ENCODE results near the gene PSD4. TPM values are rescaled to one million over a fixed set of nuclear protein-coding genes. Genes with fewer than 3 reads are reported as not detected.

The PSD4 gene
- total RNA-seq, 1 donor from 2014 or later: 1.9 TPM

DNA sequence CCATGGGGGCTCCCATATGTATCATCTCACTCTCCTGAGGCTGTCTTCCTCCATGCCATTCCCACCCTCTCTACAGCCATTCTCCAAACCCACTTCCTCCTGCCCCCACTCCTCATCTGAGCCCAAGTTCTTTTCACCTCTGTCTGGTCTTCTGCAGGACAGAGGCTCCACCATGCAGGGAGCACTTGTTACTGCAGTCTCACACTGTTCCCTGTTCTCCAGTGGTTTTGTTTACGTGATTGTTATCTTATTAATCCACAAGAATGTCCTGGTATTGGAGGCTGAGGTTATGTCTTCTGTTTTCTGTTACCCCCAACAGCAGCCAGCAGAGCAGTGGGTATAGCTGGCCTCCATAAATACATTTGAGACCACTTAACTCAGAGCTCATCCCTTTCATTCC lies 53.5 kb downstream of the PSD4 start:
- Mint-ChIP-seq H3K36me3 (ENCODE audit: low read depth, unreplicated experiment) (no peaks in the 10 kb centered on the region), H3K4me1 (ENCODE audit: unreplicated experiment) (peaks cover 12% of the 10 kb centered on the region), H3K27me3 (ENCODE audit: unreplicated experiment) (peaks cover 4% of the 10 kb centered on the region), H3K9me3 (ENCODE audit: unreplicated experiment) (no peaks in the 10 kb centered on the region), H3K4me3 (ENCODE audit: unreplicated experiment) (no peak overlapping the region), H3K27ac (ENCODE audit: unreplicated experiment) (no peak overlapping the region)
- no peak for TF ChIP-seq CTCF (IDR thresholded peaks at IDR 0.05; ENCODE audit: unreplicated experiment)
- DNase-seq (ENCODE audit: low spot score): no peak

- Mint-ChIP-seq H3K9me3 (ENCODE audit: unreplicated experiment) (no peaks in the 10 kb centered on the region), H3K4me1 (ENCODE audit: unreplicated experiment) (peaks cover 12% of the 10 kb centered on the region), H3K36me3 (ENCODE audit: low read depth, unreplicated experiment) (no peaks in the 10 kb centered on the region), H3K27me3 (ENCODE audit: unreplicated experiment) (peaks cover 5% of the 10 kb centered on the region), H3K4me3 (ENCODE audit: unreplicated experiment) (no peak overlapping the region), H3K27ac (ENCODE audit: unreplicated experiment) (no peak overlapping the region)
- no peak for TF ChIP-seq CTCF (IDR thresholded peaks at IDR 0.05; ENCODE audit: unreplicated experiment)
- DNase-seq (ENCODE audit: low spot score): no peak
Observed at GRCh38 chr2:113227698-113228097, 53.9 kb downstream of the PSD4 start.

DNA sequence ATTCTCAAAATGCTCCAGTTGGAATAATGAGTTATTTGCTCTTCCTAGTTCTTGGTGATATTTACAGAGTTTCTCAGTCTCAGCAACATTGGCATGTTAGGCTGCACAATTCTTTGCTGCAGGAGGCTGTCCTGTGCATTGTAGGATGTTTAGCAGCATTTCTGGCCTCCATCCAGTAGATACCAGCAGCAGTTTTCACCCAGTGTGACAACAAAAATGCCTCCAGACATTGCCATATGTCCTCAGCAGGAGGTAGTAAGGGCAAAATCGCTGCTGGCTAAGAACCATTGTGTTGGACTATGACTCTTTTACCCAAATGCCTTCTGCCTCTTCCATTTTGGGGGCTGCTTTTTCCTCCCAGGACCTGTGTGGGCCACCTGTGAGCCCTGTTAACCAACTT lies 54.6 kb downstream of the PSD4 start:
- Mint-ChIP-seq H3K4me1 (ENCODE audit: unreplicated experiment) (peaks cover 12% of the 10 kb centered on the region), H3K27me3 (ENCODE audit: unreplicated experiment) (peaks cover 5% of the 10 kb centered on the region), H3K4me3 (ENCODE audit: unreplicated experiment) (no peak overlapping the region), H3K9me3 (ENCODE audit: unreplicated experiment) (no peaks in the 10 kb centered on the region), H3K27ac (ENCODE audit: unreplicated experiment) (no peak overlapping the region), H3K36me3 (ENCODE audit: low read depth, unreplicated experiment) (no peaks in the 10 kb centered on the region)
- TF ChIP-seq CTCF (IDR thresholded peaks at IDR 0.05; ENCODE audit: unreplicated experiment): no peak
- no peak for DNase-seq (ENCODE audit: low spot score)

DNA sequence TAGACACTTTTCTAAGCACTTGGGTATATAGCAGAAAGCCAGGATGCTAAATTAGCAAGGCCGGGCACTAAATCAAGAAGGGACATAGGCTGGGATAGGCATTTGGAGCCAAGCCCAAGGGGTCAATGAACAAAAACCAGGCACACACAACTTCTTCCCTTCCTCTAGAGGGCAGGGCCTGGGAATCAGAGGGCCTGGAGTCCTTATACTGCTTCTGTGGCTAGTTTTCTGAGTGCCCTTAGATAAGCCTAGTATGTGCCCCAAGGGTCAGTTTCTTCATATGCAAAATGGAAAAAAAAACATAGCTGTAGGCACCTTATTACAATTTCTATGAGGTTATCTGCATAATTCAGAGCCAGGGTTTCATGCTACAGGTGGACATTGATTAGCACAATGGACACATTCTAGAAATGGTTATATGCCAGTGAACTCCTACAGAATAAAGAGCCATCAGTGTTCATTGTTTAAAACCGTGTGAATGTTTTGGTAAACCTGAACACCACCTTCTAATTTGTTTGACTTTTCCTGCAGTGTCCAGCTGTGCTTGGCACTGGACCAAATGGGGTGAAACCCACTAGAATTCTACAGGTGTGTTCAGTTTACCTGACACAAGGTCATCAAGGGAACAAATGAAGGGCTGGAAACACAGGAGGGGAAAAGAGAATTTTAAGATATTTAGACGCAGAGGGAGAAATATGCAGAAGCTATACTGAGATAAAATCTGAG lies 55.4 kb downstream of the PSD4 start:
- peaks cover 5% of the 10 kb centered on the region for H3K27me3 Mint-ChIP-seq (ENCODE audit: unreplicated experiment)
- H3K36me3 Mint-ChIP-seq (ENCODE audit: low read depth, unreplicated experiment): no peaks in the 10 kb centered on the region
- H3K4me3 Mint-ChIP-seq (ENCODE audit: unreplicated experiment): no peak overlapping the region
- TF ChIP-seq CTCF (IDR thresholded peaks at IDR 0.05; ENCODE audit: unreplicated experiment): no peak
- DNase-seq (ENCODE audit: low spot score): no peak
- H3K27ac Mint-ChIP-seq (ENCODE audit: unreplicated experiment): no peak overlapping the region
- H3K9me3 Mint-ChIP-seq (ENCODE audit: unreplicated experiment): no peaks in the 10 kb centered on the region
- peaks cover 12% of the 10 kb centered on the region for H3K4me1 Mint-ChIP-seq (ENCODE audit: unreplicated experiment)

DNA sequence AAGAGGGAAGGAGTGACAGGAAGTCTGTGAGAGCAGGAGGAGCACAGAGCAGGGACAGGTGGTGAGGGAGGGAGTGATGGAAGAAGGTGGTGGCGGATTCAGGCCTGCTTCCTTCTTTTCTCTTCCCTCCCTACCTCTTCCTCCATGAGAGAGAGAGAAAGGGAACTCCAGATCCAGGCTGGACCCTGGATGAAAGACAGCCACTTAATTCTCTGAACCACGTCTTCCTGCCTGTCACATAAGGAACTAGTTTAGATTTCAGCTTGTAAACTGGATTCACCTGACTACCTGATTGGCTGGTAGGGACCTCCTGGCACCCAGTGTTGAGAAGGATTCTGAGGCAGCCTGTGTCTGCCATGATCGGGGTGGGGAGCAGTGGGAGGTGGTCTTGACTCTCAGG lies 56.0 kb downstream of the PSD4 start:
- H3K9me3 Mint-ChIP-seq (ENCODE audit: unreplicated experiment): no peaks in the 10 kb centered on the region
- no peaks in the 10 kb centered on the region for H3K36me3 Mint-ChIP-seq (ENCODE audit: low read depth, unreplicated experiment)
- DNase-seq (ENCODE audit: low spot score): no peak
- no peak for TF ChIP-seq CTCF (IDR thresholded peaks at IDR 0.05; ENCODE audit: unreplicated experiment)
- no peak overlapping the region for H3K27ac Mint-ChIP-seq (ENCODE audit: unreplicated experiment)
- no peak overlapping the region for H3K4me3 Mint-ChIP-seq (ENCODE audit: unreplicated experiment)
- peaks cover 5% of the 10 kb centered on the region for H3K27me3 Mint-ChIP-seq (ENCODE audit: unreplicated experiment)
- peaks cover 12% of the 10 kb centered on the region for H3K4me1 Mint-ChIP-seq (ENCODE audit: unreplicated experiment)

All from endothelial cell (in vitro differentiated cells).